Thoracic aorta (tissue), 2 donors: Measurements from ENCODE around the gene ZNF304. TPM values are rescaled to one million over a fixed set of nuclear protein-coding genes. Genes with fewer than 3 reads are reported as not detected.
A peak's percentile ranks its signal among the peaks of the same experiment; 100 is the strongest.

Experiments
- ATAC-seq: fragments of 150-250 bp; one replicate; pipeline ENCODE4 v1.8.0; 2017; ENCODE audit warnings: low read depth; ENCODE audit not compliant: insufficient number of reproducible peaks, low FRiP score
- DNase-seq: peaks from one replicate; pipeline ENCODE4 v3.0.0-alpha.2; 2020; ENCODE audit warnings: low spot score
- H3K27ac ChIP-seq, 2 donors: fragments of 200-600 bp; sonication (generic); 1 replicate in 1 of 2; 2 replicates in 1 of 2; pipeline ENCODE4 v1.5.1; 2016; ENCODE audit warnings: mild to moderate bottlenecking in 2 of 2, moderate library complexity in 2 of 2
- H3K27me3 ChIP-seq: fragments of 200-600 bp; sonication (generic); replicated peaks from 2 replicates; pipeline ENCODE4 v1.6.0; 2016; ENCODE audit warnings: mild to moderate bottlenecking; ENCODE audit not compliant: insufficient read depth
- H3K36me3 ChIP-seq: fragments of 200-600 bp; sonication (generic); one replicate; pipeline ENCODE4 v1.5.1; 2016
- H3K4me1 ChIP-seq, 2 donors: fragments of 200-600 bp; sonication (generic); 1 replicate in 1 of 2; 2 replicates in 1 of 2; pipeline versions ENCODE4 v1.5.1 to v1.6.0; 2016; ENCODE audit warnings: low read depth in 2 of 2, mild to moderate bottlenecking in 1 of 2; ENCODE audit not compliant: control insufficient read depth in 1 of 2
- H3K4me3 ChIP-seq: fragments of 200-600 bp; sonication (generic); 2 replicates; pipeline ENCODE4 v1.5.1; 2016; ENCODE audit warnings: mild to moderate bottlenecking
- H3K9me3 ChIP-seq: fragments of 200-600 bp; sonication (generic); 2 replicates; pipeline ENCODE4 v1.5.1; 2016
- CTCF ChIP-seq: fragments of 200-600 bp; sonication (generic); IDR thresholded peaks from one replicate; pipeline ENCODE4 v1.5.1; 2019; ENCODE audit warnings: antibody characterized with exemption
- total RNA-seq, 2 donors: library from RNA; depleted of rRNA; stranded (reverse); fragments of >200 nt; gene quantifications; one replicate each; pipeline versions ENCODE4 v1.1.0 to v1.2.3, GENCODE V29; 2016

The ZNF304 gene
- total RNA-seq, 2 donors from 2014 or later: 6.2 to 7.5 TPM

GRCh38 chr19:57357406-57357805 is 6.3 kb downstream of the ZNF304 start:
- TF ChIP-seq CTCF: no peak
- H3K4me1 ChIP-seq: peaks cover 0 to 6% of the 10 kb centered on the region in 2 donors
- no peak overlapping the region for H3K27ac ChIP-seq
- DNase-seq (no peak), ATAC-seq (no peak)
- H3K9me3 ChIP-seq: peaks cover 61% of the 10 kb centered on the region
- no peaks in the 10 kb centered on the region for H3K27me3 ChIP-seq
- H3K4me3 ChIP-seq: no peak overlapping the region
- peaks cover 51% of the 10 kb centered on the region for H3K36me3 ChIP-seq

- Histone ChIP-seq H3K4me1 (peaks cover 0 to 14% of the 10 kb centered on the region in 2 donors), H3K4me3 (no peak overlapping the region), H3K9me3 (peaks cover 53% of the 10 kb centered on the region), H3K27me3 (no peaks in the 10 kb centered on the region), H3K27ac (no peak overlapping the region), H3K36me3 (peaks cover 41% of the 10 kb centered on the region)
- TF ChIP-seq CTCF: no peak
- ATAC-seq: no peak
- no peak for DNase-seq
Measured at GRCh38 chr19:57359300-57359699, 8.2 kb downstream of the ZNF304 start.

GRCh38 chr19:57362419-57362818 is 11.3 kb downstream of the ZNF304 start:
- no peak for TF ChIP-seq CTCF
- peaks cover 10% of the 10 kb centered on the region for H3K36me3 ChIP-seq
- DNase-seq (no peak), ATAC-seq (no peak)
- H3K4me3 ChIP-seq: peak overlapping the region; percentile 95
- H3K27ac ChIP-seq: peak overlapping the region; percentile 71 to 82
- H3K27me3 ChIP-seq: no peaks in the 10 kb centered on the region
- peaks cover 30% of the 10 kb centered on the region for H3K9me3 ChIP-seq
- peaks cover 0 to 15% of the 10 kb centered on the region in 2 donors for H3K4me1 ChIP-seq

GRCh38 chr19:57362997-57363687 is 12.1 kb downstream of the ZNF304 start, which contains the start of the genes TRAPPC2B and ZNF547:
TSS of gene TRAPPC2B (plus strand) at chr19:57363551. CDS start at chr19:57364834, 1,283 bp downstream.
TSS of gene ZNF547 (plus strand) at chr19:57363551. CDS start at chr19:57368556, 5,005 bp downstream.
- H3K27ac ChIP-seq: peak within 1 kb of the TSS; percentile 71 to 87
- H3K4me3 ChIP-seq: peak within 1 kb of the TSS; percentile 95
- peaks cover 4% of the 10 kb centered on the region for H3K36me3 ChIP-seq
- peak; percentile 94 for DNase-seq
- H3K27me3 ChIP-seq: no peaks in the 10 kb centered on the region
- H3K4me1 ChIP-seq: peaks cover 0 to 15% of the 10 kb centered on the region in 2 donors
- H3K9me3 ChIP-seq: peaks cover 25% of the 10 kb centered on the region
- peak; percentile 100 for ATAC-seq
- no peak for TF ChIP-seq CTCF

GRCh38 chr19:57363688-57364181 is 12.7 kb downstream of the ZNF304 start:
- Histone ChIP-seq H3K9me3 (peaks cover 22% of the 10 kb centered on the region), H3K27ac (peak overlapping the region; percentile 71 to 87), H3K36me3 (peaks cover 1% of the 10 kb centered on the region), H3K4me1 (peaks cover 0 to 15% of the 10 kb centered on the region in 2 donors), H3K27me3 (no peaks in the 10 kb centered on the region), H3K4me3 (peak overlapping the region; percentile 95)
- DNase-seq: no peak
- ATAC-seq: no peak
- no peak for TF ChIP-seq CTCF
